NCI-H146 treated with DMSO at 0.1 percent for 48 hours (cell line): ENCODE results near the gene CCDC152.
"Not testable (repeated sequence)": the region's sequence is repeated elsewhere in the genome, so short reads cannot be mapped to it uniquely, and the experiment has no call there.

Experiments used
- DNase-seq: peaks from one replicate; lab custom pipeline; 2025; ENCODE audit not compliant: unreplicated experiment; lab: John Stamatoyannopoulos, UW

Gene CCDC152

DNA sequence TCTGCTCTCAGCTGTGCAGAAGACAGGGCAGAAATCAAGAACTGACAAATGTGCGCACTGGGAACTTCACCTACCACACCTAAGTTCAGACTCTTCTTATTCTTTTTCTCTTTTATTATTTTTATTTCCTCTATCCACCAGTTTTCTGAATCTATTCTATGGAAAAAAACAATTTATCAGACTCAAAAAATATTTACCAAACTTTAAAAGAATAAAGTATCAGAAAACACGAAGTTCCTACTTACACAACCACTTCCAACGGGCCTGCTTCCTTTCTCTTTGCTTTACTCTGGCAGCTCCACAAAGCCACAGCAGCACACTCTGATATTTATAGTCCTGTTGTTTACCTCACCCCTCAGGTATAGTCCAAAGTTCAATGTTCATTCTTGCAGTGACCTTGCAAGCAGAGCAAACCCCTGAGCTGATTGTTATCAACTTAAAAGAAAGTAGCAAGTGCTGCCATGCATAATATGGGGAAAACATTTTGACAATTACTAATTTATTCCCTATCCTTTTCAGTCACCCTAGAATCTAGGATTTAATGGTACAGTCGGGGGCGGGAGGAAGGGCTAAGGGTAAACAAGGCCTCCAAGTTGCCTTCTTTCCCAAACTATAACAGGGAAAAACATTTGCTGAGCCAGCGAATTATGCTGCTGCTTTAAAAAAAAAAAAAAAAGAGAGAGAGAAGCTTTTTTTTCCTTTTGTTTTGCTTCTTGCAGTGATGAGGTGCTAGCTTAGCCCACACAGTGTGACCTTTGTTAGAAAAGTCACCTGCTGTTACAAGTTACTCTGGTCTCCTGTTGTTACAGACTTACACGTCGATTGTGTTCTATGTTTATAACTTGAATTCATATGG, 55.2 kb downstream of the CCDC152 start, which contains the start of gene SELENOP:
Gene SELENOP, minus strand, starts transcription at position 302 of the 856 bp plus-strand sequence. CDS start 3,539 bp downstream, outside the sequence.
- peak; percentile 11 for DNase-seq

- DNase-seq = no peak
These were observed 56.0 kb downstream of the CCDC152 start for GRCh38 chr5:42812620-42813019.

DNA sequence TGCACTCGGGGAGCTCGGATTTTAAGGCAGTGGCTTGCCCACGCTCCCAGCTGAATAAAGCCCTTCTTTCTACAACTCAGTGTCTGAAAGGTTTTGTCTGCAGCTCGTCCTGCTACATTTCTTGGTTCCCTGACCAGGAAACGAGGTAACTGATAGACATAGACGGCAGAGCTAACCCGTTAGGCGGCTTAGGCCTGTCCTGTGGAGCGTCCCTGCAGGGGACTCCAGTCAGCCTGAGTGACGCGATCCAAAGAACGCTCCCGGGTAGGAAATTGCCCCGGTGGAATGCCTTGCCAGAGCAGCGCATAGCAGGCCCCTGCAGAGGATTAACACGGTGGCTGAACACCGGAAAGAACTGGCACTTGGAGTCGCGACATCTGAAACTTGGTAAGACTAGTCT, 56.9 kb downstream of the CCDC152 start:
- DNase-seq = no peak

GRCh38 chr5:42816546-42816945, 59.9 kb downstream of the CCDC152 start:
- DNase-seq = not testable (repeated sequence)

DNA sequence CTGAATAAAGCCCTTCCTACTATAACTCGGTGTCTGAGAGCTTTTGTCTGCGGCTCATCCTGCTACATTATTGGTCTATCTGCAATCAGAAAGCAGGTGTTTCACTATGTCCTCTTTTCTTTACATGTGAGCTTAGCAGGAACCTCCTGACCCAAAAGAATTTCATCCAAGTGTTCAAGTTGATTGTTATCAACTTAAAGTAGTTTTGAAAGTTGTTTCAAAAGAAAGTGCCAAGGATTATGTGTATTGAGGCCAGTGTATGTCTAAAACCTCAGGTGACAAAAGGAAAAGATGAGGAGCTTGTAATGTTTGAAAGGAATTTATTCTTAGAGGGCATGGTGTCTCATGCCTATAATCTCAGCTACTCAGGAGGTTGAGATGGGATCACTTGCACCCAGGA, 63.1 kb downstream of the CCDC152 start:
- DNase-seq = no peak

- DNase-seq = no peak
These were observed 65.9 kb downstream of the CCDC152 start for GRCh38 chr5:42822548-42822947.

- no peak for DNase-seq
These were observed 67.8 kb downstream of the CCDC152 start for GRCh38 chr5:42824347-42824976.

- no peak for DNase-seq
These were observed 69.0 kb downstream of the CCDC152 start for GRCh38 chr5:42825422-42826148.

DNA sequence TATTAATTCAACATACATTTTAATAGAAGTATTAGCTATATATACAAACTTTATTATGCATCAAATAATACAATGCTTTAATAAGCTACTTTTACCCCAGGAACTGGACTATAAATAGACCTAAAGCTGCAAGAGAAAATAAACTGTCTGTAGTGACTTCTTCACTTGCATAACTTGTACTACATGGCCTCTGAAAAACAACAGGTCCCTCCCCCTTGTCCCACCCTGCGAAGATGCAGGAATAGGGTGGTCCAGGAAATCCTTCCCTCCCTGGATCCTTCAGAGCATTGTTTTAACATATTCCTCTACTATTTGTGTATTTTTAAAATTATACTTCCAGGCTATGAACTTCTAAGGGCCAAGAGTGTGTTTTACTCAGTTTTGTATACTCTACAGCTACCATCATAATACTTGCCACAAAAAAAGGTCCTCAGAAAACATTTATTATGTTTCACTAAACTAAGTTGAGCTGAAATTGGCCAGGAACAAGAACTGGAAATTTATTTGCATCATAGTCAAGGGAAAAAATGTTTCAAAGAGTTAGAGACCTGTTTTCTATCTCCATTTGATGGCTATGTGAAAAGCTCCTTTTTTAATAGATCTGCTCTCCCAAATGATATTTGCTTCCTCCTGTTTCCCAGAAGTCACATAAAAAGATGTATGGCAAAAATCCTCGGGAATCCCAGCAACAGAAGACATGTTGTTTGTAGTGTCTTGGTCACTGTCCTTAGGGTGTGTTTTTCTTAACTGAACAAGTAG, 70.3 kb downstream of the CCDC152 start:
- DNase-seq = no peak

GRCh38 chr5:42828671-42829070, 72.1 kb downstream of the CCDC152 start:
- no peak for DNase-seq

GRCh38 chr5:42830924-42831323, 74.3 kb downstream of the CCDC152 start:
- no peak for DNase-seq

GRCh38 chr5:42832060-42832459, 75.4 kb downstream of the CCDC152 start:
- no peak for DNase-seq

GRCh38 chr5:42836070-42836769, 79.6 kb downstream of the CCDC152 start:
- no peak for DNase-seq

- no peak for DNase-seq
These were observed 81.0 kb downstream of the CCDC152 start for GRCh38 chr5:42837601-42838000.

DNA sequence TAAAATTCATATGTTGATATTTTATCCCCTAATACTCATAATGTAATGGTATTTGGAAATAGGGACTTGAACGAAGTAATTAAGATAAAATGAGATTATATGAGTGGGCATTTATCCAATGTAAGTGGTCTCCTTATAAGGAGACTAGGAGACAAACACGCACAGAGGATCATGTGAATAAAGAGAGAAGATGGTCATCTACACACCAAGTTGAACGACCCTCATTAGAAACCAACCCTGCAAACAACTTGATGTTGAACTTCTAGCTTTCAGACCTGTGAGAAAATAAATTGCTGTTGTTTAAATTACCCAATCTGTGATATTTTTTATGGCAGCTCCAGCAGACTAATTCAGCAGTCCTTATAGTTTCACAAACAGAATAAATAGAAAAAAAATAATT, 82.6 kb downstream of the CCDC152 start:
- no peak for DNase-seq

DNA sequence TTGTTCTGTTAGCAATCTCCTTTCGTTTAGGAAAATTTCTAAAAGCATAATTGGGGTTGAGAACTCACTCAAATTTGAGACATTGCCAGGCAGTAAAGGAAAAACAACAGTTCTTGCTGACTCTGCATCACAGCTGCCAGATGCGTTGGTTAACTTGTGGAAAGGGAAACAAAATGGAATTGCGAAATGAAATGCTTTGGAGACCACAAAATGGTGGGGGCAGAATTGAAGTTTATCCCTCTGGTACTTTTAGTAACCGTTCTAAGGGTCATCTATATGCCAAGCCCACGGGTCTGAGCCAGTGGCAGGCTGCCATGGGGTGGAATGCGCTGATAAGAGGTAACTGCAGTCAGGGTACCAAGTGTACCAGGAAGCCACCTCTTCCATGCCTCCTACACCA, 83.7 kb downstream of the CCDC152 start:
- no peak for DNase-seq

- DNase-seq = no peak
These were observed 84.4 kb downstream of the CCDC152 start for GRCh38 chr5:42840842-42841567.

- no peak for DNase-seq
These were observed 86.5 kb downstream of the CCDC152 start for GRCh38 chr5:42842921-42843641.

GRCh38 chr5:42843675-42844292, 87.2 kb downstream of the CCDC152 start:
- DNase-seq = no peak
